GM21619 (cell line): ENCODE results near the gene KRTAP5-3.

Source experiments
- ATAC-seq: cut with Tn5 transposase; IDR thresholded peaks from one replicate; pipeline ENCODE4 v1.9.1; 2021; ENCODE audit not compliant: unreplicated experiment

Gene KRTAP5-3

GRCh38 chr11:1643146-1643690 is 35.0 kb upstream of the KRTAP5-3 start:
- ATAC-seq: no peak

- ATAC-seq: no peak
Measured at GRCh38 chr11:1642288-1643145, 34.3 kb upstream of the KRTAP5-3 start.

- no peak for ATAC-seq
Measured at GRCh38 chr11:1641096-1641495, 32.8 kb upstream of the KRTAP5-3 start.

GRCh38 chr11:1640076-1640946 is 32.0 kb upstream of the KRTAP5-3 start:
- no peak for ATAC-seq

GRCh38 chr11:1639666-1640065 is 31.4 kb upstream of the KRTAP5-3 start:
- no peak for ATAC-seq

- ATAC-seq: no peak
Measured at GRCh38 chr11:1639102-1639620, 30.9 kb upstream of the KRTAP5-3 start.

- ATAC-seq: no peak
Measured at GRCh38 chr11:1638344-1638743, 30.1 kb upstream of the KRTAP5-3 start.

- ATAC-seq: no peak
Measured at GRCh38 chr11:1637628-1638027, 29.4 kb upstream of the KRTAP5-3 start.

- ATAC-seq: no peak
Measured at GRCh38 chr11:1636291-1636950, 28.2 kb upstream of the KRTAP5-3 start.

- no peak for ATAC-seq
Measured at GRCh38 chr11:1633864-1634263, 25.6 kb upstream of the KRTAP5-3 start.

GRCh38 chr11:1632053-1632714 is 23.9 kb upstream of the KRTAP5-3 start:
- no peak for ATAC-seq

- no peak for ATAC-seq
Measured at GRCh38 chr11:1631066-1631568, 22.9 kb upstream of the KRTAP5-3 start.

GRCh38 chr11:1630271-1630670 is 22.0 kb upstream of the KRTAP5-3 start:
- ATAC-seq: no peak

GRCh38 chr11:1629326-1630185 is 21.3 kb upstream of the KRTAP5-3 start, which contains the start of gene KRTAP5-5:
TSS of gene KRTAP5-5 (plus strand) at chr11:1629775. CDS start at chr11:1629841, 66 bp downstream.
- ATAC-seq: no peak

GRCh38 chr11:1628506-1629325 is 20.5 kb upstream of the KRTAP5-3 start:
- no peak for ATAC-seq

- ATAC-seq: no peak
Measured at GRCh38 chr11:1625541-1625940, 17.3 kb upstream of the KRTAP5-3 start.

- no peak for ATAC-seq
Measured at GRCh38 chr11:1624621-1625020, 16.4 kb upstream of the KRTAP5-3 start.

GRCh38 chr11:1623716-1624115 is 15.5 kb upstream of the KRTAP5-3 start:
- no peak for ATAC-seq
